Activated CD4-positive, alpha-beta T cell treated with anti-CD3 and anti-CD28 coated beads for 4 hours (primary cell): ENCODE results near the gene KLHDC2.
"Not testable (repeated sequence)": the region's sequence is repeated elsewhere in the genome, so short reads cannot be mapped to it uniquely, and the experiment has no call there.

Experiments used
- DNase-seq, 2 donors: peaks; one replicate each; pipeline ENCODE4 v3.0.0-alpha.2; 2020

KLHDC2 gene

GRCh38 chr14:49767571-49768300 lies at the start of gene KLHDC2:
KLHDC2 (plus strand) TSS chr14:49768153; CDS start chr14:49768469, 316 bp downstream.
- peak; percentile 82 to 83 for DNase-seq

GRCh38 chr14:49720744-49721143 lies 47.2 kb upstream of the KLHDC2 start:
- no peak for DNase-seq

- not testable (repeated sequence) for DNase-seq
Observed at GRCh38 chr14:49721733-49722435, 46.1 kb upstream of the KLHDC2 start.

GRCh38 chr14:49727171-49727570 lies 40.8 kb upstream of the KLHDC2 start:
- DNase-seq = no peak

GRCh38 chr14:49732896-49733295 lies 35.1 kb upstream of the KLHDC2 start:
- DNase-seq = no peak

- DNase-seq = no peak
Observed at GRCh38 chr14:49733836-49734235, 34.1 kb upstream of the KLHDC2 start.

GRCh38 chr14:49735669-49736068 lies 32.3 kb upstream of the KLHDC2 start:
- not testable (repeated sequence) for DNase-seq

- no peak for DNase-seq
Observed at GRCh38 chr14:49745191-49745590, 22.8 kb upstream of the KLHDC2 start.

GRCh38 chr14:49746476-49746875 lies 21.5 kb upstream of the KLHDC2 start:
- DNase-seq = not testable (repeated sequence)

GRCh38 chr14:49754570-49755097 lies 13.3 kb upstream of the KLHDC2 start:
- no peak for DNase-seq

GRCh38 chr14:49755378-49755777 lies 12.6 kb upstream of the KLHDC2 start:
- DNase-seq = no peak

GRCh38 chr14:49761839-49762551 lies 6.0 kb upstream of the KLHDC2 start:
- no peak for DNase-seq

GRCh38 chr14:49766839-49767238 lies 1.1 kb upstream of the KLHDC2 start:
- DNase-seq = no peak

- DNase-seq = no peak
Observed at GRCh38 chr14:49767270-49767570, 733 bp upstream of the KLHDC2 start.

- peak; percentile 61 to 67 for DNase-seq
Observed at GRCh38 chr14:49768301-49769121, 558 bp downstream of the KLHDC2 start.

GRCh38 chr14:49769171-49769570 lies 1.2 kb downstream of the KLHDC2 start:
- DNase-seq = no peak

GRCh38 chr14:49769581-49770211 lies 1.7 kb downstream of the KLHDC2 start:
- DNase-seq = no peak

- DNase-seq = no peak
Observed at GRCh38 chr14:49770212-49770817, 2.4 kb downstream of the KLHDC2 start.

GRCh38 chr14:49771691-49772090 lies 3.7 kb downstream of the KLHDC2 start:
- DNase-seq = not testable (repeated sequence)

- DNase-seq = no peak
Observed at GRCh38 chr14:49774106-49774505, 6.2 kb downstream of the KLHDC2 start.

- no peak for DNase-seq
Observed at GRCh38 chr14:49778421-49778820, 10.5 kb downstream of the KLHDC2 start.

GRCh38 chr14:49781040-49781439 lies 13.1 kb downstream of the KLHDC2 start:
- not testable (repeated sequence) for DNase-seq
